ENCODE data around the gene LRP11. TPM values are rescaled to one million over a fixed set of nuclear protein-coding genes. Genes with fewer than 3 reads are reported as not detected.
A peak's percentile ranks its signal among the peaks of the same experiment; 100 is the strongest.

LRP11 gene
- total RNA-seq, 3 donors from 2014 or later (not counting 1 experiment from before 2014, with no cell fraction given), result 0.16 to 0.43 (median 0.26) TPM

GRCh38 chr6:149820506-149820905 is 43.7 kb downstream of the LRP11 start:
- no peaks in the 10 kb centered on the region for H3K36me3 Mint-ChIP-seq
- H3K27me3 ChIP-seq (ENCODE audit: control insufficient read depth, insufficient read depth, low read length), result no peaks in the 10 kb centered on the region
- H3K36me3 ChIP-seq (ENCODE audit: control insufficient read depth, insufficient read depth, low read length), result no peaks in the 10 kb centered on the region
- no peak for ATAC-seq
- H3K9me3 ChIP-seq (ENCODE audit: control insufficient read depth, insufficient read depth, low read length), result no peaks in the 10 kb centered on the region
- H3K4me1 Mint-ChIP-seq, result no peaks in the 10 kb centered on the region
- H3K9me3 Mint-ChIP-seq, result no peaks in the 10 kb centered on the region
- 94% methylated on average over 5 of the region's 7 CpGs for WGBS (ENCODE audit: insufficient coverage)
- intact Hi-C loops (cut with micrococcal nuclease), result no loop called here
- TF ChIP-seq CTCF (IDR thresholded peaks at IDR 0.05), result no peak
- no peak overlapping the region for H3K27ac Mint-ChIP-seq
- no peak for DNase-seq
- H3K4me3 ChIP-seq (ENCODE audit: low read length), result no peak overlapping the region
- peaks cover 0 to 7% of the 10 kb centered on the region in 2 donors for H3K27me3 Mint-ChIP-seq (ENCODE audit: low read depth in 2 of 2)
- no peak overlapping the region for H3K27ac ChIP-seq (ENCODE audit: low read length)
- no peaks in the 10 kb centered on the region for H3K4me1 ChIP-seq (ENCODE audit: control insufficient read depth, insufficient read depth, low read length)
- H3K4me3 Mint-ChIP-seq, result no peak overlapping the region

- peaks cover 7% of the 10 kb centered on the region for H3K36me3 Mint-ChIP-seq
- TF ChIP-seq CTCF (IDR thresholded peaks at IDR 0.05), result no peak
- Histone ChIP-seq H3K36me3 (ENCODE audit: control insufficient read depth, insufficient read depth, low read length) (peaks cover 9% of the 10 kb centered on the region), H3K27ac (ENCODE audit: low read length) (no peak overlapping the region), H3K4me1 (ENCODE audit: control insufficient read depth, insufficient read depth, low read length) (no peaks in the 10 kb centered on the region), H3K4me3 (ENCODE audit: low read length) (no peak overlapping the region), H3K9me3 (ENCODE audit: control insufficient read depth, insufficient read depth, low read length) (no peaks in the 10 kb centered on the region), H3K27me3 (ENCODE audit: control insufficient read depth, insufficient read depth, low read length) (no peaks in the 10 kb centered on the region)
- DNase-seq, result no peak
- H3K4me1 Mint-ChIP-seq, result no peaks in the 10 kb centered on the region
- H3K27me3 Mint-ChIP-seq (ENCODE audit: low read depth in 2 of 2), result no peaks in the 10 kb centered on the region
- no peaks in the 10 kb centered on the region for H3K9me3 Mint-ChIP-seq
- WGBS (ENCODE audit: insufficient coverage), result 100% methylated on average over 3 of the region's 4 CpGs
- no peak for ATAC-seq
- intact Hi-C loops (cut with micrococcal nuclease), result no loop called here
- H3K27ac Mint-ChIP-seq, result no peak overlapping the region
- no peak overlapping the region for H3K4me3 Mint-ChIP-seq
These were observed 48.4 kb downstream of the LRP11 start for GRCh38 chr6:149815788-149816187.

GRCh38 chr6:149813351-149813750 is 50.8 kb downstream of the LRP11 start:
- H3K4me3 Mint-ChIP-seq, result no peak overlapping the region
- ATAC-seq, result no peak
- no peak overlapping the region for H3K4me3 ChIP-seq (ENCODE audit: low read length)
- H3K27me3 Mint-ChIP-seq (ENCODE audit: low read depth in 2 of 2), result no peaks in the 10 kb centered on the region
- DNase-seq, result no peak
- H3K36me3 Mint-ChIP-seq, result peaks cover 7% of the 10 kb centered on the region
- peaks cover 0 to 5% of the 10 kb centered on the region in 2 donors for H3K4me1 Mint-ChIP-seq
- no peak for TF ChIP-seq CTCF (IDR thresholded peaks at IDR 0.05)
- peak overlapping the region in 1 of 2 donors; percentile 12 for H3K27ac Mint-ChIP-seq
- no peaks in the 10 kb centered on the region for H3K9me3 ChIP-seq (ENCODE audit: control insufficient read depth, insufficient read depth, low read length)
- no peak overlapping the region for H3K27ac ChIP-seq (ENCODE audit: low read length)
- H3K36me3 ChIP-seq (ENCODE audit: control insufficient read depth, insufficient read depth, low read length), result peaks cover 15% of the 10 kb centered on the region
- no peaks in the 10 kb centered on the region for H3K9me3 Mint-ChIP-seq
- intact Hi-C loops (cut with micrococcal nuclease), result no loop called here
- no peaks in the 10 kb centered on the region for H3K27me3 ChIP-seq (ENCODE audit: control insufficient read depth, insufficient read depth, low read length)
- WGBS (ENCODE audit: insufficient coverage), result 100% methylated on average over 3 of the region's 3 CpGs
- no peaks in the 10 kb centered on the region for H3K4me1 ChIP-seq (ENCODE audit: control insufficient read depth, insufficient read depth, low read length)

GRCh38 chr6:149809798-149810197 is 54.4 kb downstream of the LRP11 start:
- H3K27ac ChIP-seq (ENCODE audit: low read length), result no peak overlapping the region
- H3K27me3 ChIP-seq (ENCODE audit: control insufficient read depth, insufficient read depth, low read length), result no peaks in the 10 kb centered on the region
- no peaks in the 10 kb centered on the region for H3K9me3 Mint-ChIP-seq
- ATAC-seq, result no peak
- H3K4me3 ChIP-seq (ENCODE audit: low read length), result no peak overlapping the region
- 44% methylated on average over 2 of the region's 2 CpGs for WGBS (ENCODE audit: insufficient coverage)
- H3K4me1 ChIP-seq (ENCODE audit: control insufficient read depth, insufficient read depth, low read length), result no peaks in the 10 kb centered on the region
- H3K4me3 Mint-ChIP-seq, result no peak overlapping the region
- no peak overlapping the region for H3K27ac Mint-ChIP-seq
- TF ChIP-seq CTCF (IDR thresholded peaks at IDR 0.05), result no peak
- H3K36me3 ChIP-seq (ENCODE audit: control insufficient read depth, insufficient read depth, low read length), result peaks cover 17% of the 10 kb centered on the region
- no peaks in the 10 kb centered on the region for H3K9me3 ChIP-seq (ENCODE audit: control insufficient read depth, insufficient read depth, low read length)
- peaks cover 5 to 12% of the 10 kb centered on the region in 2 donors for H3K4me1 Mint-ChIP-seq
- H3K27me3 Mint-ChIP-seq (ENCODE audit: low read depth in 2 of 2), result no peaks in the 10 kb centered on the region
- H3K36me3 Mint-ChIP-seq, result peaks cover 7% of the 10 kb centered on the region
- intact Hi-C loops (cut with micrococcal nuclease), result no loop called here
- DNase-seq, result no peak
